Colon (tissue), 2 donors: ENCODE data around the gene PREB.

Experiments used
- FAIRE-seq: peaks from 2 replicates; lab custom pipeline; 2012; peaks lifted over from hg19 to GRCh38; lab: Jason Lieb, UNC
- donor health status: control.
- donor health status: control.

PREB gene

DNA sequence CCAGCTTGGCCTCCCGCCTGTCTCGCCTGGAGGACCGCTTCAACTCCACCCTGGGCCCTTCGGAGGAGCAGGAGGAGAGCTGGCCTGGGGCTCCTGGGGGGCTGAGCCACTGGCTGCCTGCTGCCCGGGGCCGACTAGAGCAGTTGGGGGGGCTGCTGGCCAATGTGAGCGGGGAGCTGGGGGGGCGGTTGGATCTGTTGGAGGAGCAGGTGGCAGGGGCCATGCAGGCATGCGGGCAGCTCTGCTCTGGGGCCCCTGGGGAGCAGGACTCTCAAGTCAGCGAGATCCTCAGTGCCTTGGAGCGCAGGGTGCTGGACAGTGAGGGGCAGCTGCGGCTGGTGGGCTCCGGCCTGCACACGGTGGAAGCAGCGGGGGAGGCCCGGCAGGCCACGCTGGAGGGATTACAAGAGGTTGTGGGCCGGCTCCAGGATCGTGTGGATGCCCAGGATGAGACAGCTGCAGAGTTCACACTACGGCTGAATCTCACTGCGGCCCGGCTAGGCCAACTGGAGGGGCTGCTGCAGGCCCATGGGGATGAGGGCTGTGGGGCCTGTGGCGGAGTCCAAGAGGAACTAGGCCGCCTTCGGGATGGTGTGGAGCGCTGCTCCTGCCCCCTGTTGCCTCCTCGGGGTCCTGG lies 51.5 kb downstream of the PREB start:
- FAIRE-seq, result no peak

DNA sequence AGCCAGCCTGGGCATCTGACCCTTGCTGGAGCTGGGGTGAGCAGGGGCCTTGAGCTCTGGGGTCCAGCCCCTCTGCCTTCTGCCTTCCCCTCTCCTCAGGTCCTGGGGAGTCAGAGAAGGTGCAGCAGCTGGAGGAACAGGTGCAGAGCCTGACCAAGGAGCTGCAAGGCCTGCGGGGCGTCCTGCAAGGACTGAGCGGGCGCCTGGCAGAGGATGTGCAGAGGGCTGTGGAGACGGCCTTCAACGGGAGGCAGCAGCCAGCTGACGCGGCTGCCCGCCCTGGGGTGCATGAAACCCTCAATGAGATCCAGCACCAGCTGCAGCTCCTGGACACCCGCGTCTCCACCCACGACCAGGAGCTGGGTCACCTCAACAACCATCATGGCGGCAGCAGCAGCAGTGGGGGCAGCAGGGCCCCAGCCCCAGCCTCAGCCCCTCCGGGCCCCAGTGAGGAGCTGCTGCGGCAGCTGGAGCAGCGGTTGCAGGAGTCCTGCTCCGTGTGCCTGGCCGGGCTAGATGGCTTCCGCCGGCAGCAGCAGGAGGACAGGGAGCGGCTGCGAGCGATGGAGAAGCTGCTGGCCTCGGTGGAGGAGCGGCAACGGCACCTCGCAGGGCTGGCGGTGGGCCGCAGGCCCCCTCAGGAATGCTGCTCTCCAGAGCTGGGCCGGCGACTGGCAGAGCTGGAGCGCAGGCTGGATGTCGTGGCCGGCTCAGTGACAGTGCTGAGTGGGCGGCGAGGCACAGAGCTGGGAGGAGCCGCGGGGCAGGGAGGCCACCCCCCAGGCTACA lies 52.3 kb downstream of the PREB start:
- no peak for FAIRE-seq
